DND-41 (cell line): Measurements from ENCODE around the gene PTPN6.

Experiments used
- CTCF ChIP-seq: IDR thresholded peaks from 2 replicates; pipeline ENCODE4 v1.5.1; 2012; ENCODE audit warnings: borderline replicate concordance, low read length, moderate library complexity, mild to moderate bottlenecking; ENCODE audit not compliant: poor library complexity, severe bottlenecking; ENCODE audit errors: extremely low read depth
- EZH2 ChIP-seq: IDR thresholded peaks from 3 replicates; pipeline ENCODE4 v1.6.1; 2012; ENCODE audit warnings: borderline replicate concordance, low read depth, mild to moderate bottlenecking, moderate library complexity, low read length, inconsistent platforms; ENCODE audit not compliant: severe bottlenecking

DNA sequence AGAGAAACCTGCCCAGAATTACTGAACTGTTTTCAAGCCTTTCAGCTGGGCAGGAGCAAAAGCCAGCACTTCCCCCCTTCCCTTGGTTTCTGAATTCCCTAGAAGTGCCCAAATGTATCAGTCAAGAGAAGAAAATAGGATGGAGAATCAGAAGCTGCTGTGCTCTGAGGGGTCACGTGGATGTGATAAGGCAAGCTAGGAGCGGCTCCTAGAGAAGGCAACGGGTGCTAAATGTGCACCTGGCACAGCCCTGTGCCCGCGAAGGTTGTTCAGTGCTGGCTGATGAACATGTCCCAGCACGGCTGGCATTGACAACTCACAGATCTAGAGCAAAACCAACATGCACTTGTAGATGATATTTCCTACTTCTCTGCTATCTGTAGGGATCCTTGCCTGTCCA is 27.9 kb downstream of the PTPN6 start:
- no peak for TF ChIP-seq CTCF
- TF ChIP-seq EZH2: no peak
